NOMO-1 treated with dmso at 0.1 percent for 144 hours (cell line): Measurements from ENCODE around the gene ATOH1.

Source experiments
- DNase-seq: peaks from one replicate; lab custom pipeline; 2025; ENCODE audit not compliant: unreplicated experiment; lab: John Stamatoyannopoulos, UW

ATOH1 gene, protein sequence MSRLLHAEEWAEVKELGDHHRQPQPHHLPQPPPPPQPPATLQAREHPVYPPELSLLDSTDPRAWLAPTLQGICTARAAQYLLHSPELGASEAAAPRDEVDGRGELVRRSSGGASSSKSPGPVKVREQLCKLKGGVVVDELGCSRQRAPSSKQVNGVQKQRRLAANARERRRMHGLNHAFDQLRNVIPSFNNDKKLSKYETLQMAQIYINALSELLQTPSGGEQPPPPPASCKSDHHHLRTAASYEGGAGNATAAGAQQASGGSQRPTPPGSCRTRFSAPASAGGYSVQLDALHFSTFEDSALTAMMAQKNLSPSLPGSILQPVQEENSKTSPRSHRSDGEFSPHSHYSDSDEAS

DNA sequence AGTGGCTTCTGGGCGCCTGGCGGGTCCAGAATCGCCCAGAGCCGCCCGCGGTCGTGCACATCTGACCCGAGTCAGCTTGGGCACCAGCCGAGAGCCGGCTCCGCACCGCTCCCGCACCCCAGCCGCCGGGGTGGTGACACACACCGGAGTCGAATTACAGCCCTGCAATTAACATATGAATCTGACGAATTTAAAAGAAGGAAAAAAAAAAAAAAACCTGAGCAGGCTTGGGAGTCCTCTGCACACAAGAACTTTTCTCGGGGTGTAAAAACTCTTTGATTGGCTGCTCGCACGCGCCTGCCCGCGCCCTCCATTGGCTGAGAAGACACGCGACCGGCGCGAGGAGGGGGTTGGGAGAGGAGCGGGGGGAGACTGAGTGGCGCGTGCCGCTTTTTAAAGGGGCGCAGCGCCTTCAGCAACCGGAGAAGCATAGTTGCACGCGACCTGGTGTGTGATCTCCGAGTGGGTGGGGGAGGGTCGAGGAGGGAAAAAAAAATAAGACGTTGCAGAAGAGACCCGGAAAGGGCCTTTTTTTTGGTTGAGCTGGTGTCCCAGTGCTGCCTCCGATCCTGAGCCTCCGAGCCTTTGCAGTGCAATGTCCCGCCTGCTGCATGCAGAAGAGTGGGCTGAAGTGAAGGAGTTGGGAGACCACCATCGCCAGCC, at the start of gene ATOH1:
TSS of gene ATOH1 (plus strand) at position 422 of the 663 bp plus-strand sequence. CDS start at position 596, 174 bp downstream.
- no peak for DNase-seq

- DNase-seq: no peak
Measured at GRCh38 chr4:93779228-93779627, 49.3 kb upstream of the ATOH1 start.

GRCh38 chr4:93780080-93780479, 48.5 kb upstream of the ATOH1 start:
- no peak for DNase-seq

DNA sequence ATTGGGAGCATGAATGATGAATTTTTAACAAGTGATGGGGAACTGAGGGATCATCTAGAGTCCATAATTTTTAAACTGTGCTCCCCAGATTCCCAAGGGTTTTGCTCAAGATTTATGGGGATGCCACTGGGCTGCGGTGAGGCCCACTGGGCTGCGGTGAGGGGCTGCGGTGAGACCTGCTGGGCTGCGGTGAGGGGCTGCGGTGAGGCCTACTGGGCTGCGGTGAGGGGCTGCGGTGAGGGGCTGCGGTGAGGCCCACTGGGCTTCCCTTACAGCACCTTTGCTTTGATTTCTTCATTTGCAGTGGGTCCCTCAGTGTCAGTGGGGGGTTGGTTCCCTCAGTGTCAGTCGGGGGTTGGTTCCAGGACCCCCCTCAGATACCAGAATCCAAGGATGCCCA, 47.4 kb upstream of the ATOH1 start:
- DNase-seq: no peak

DNA sequence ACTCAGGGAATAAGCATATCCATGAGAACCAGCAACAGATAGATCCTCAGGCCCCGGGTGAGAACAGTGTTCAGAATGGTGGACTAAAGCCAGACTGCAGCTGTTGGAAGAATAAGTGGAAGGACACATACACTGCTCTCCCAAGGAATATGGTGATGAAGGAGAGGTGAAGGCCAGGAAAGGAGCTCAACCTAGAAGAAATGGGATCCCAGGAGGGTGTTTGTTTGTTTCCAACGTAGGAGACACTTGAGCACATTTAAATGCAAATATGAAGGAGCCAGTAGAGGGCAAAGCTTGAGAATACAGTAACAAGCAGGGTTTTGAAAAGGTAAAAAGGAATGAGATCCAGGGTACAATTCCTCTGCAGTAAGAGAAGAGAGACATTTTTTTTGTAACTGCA, 42.4 kb upstream of the ATOH1 start:
- DNase-seq: no peak

- DNase-seq: no peak
Measured at GRCh38 chr4:93788712-93789111, 39.8 kb upstream of the ATOH1 start.

- peak; percentile 28 for DNase-seq
Measured at GRCh38 chr4:93791570-93792195, 36.9 kb upstream of the ATOH1 start.

DNA sequence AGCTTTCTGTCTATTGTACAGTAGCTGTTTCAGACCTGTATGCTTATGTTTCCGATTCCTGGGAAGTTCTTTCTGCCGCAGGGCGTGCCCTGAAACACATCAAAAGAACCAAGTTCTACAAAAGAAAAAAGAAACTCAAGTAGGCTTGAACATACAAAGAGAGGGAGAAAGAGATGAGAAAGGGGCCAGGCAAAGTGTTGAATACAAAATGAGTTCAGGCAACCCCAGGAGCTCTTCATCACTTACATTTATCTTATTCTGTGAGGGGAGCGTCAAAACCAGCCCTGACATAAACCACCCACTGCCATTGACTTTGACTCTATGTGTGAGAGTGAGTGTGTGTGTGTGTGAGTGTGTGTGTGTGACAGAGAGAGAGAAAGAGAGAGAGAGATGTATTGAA, 26.5 kb upstream of the ATOH1 start:
- DNase-seq: no peak

DNA sequence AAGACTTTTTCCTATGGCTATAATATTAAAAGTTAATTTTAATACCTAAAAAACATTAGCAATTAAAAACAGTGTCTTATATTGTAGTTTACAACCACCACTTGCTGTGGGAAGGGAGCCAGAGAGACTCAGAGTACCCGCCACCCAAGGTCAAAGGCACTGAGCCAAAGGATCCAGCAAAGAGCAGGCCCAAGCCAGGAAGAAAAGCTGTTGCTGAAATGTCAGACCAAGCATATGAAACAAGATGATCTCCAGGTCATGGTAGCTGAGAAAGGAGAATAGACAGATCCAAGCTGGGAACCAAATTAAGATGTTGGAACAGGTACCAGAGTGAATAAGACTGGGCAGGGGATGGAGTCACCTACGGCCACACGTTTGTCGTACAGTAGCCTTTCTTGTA, 18.8 kb upstream of the ATOH1 start:
- no peak for DNase-seq

GRCh38 chr4:93810340-93810992, 18.1 kb upstream of the ATOH1 start:
- no peak for DNase-seq

DNA sequence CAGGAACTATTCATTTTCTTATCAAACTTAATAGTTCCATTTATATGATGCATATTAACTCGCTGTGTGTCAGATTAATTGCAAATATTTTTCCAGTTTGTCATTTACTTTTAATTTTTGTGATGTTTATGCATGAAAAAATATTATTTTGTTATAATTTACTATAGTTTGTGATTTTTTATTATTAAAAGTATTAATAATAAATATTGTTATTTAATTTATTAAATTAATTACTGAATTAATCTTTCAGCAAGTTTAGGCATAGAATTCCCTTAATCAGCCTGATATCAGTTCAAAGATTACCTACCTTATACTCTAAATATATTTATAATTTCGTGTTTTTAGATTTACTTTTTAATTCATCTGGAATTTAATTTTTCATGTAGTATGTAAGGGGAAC, 15.5 kb upstream of the ATOH1 start:
- DNase-seq: no peak

DNA sequence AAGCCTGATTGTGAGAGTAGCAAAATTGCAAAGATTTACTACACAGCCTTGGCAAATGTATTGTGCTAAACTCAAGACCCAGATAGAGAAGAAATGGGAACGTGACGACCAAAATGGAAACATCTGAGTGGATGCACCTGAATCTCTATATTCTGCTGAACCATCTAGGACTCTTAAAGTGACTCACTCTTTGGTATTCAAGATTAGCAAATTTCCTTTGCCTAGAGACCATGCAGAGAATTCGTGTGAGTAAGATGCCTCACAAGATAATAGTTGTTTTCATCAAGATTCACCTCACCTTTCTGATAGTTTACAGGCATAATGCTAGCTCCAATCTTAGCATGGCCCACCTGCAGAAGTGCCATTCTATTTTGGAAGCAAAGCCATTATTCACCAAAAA, 14.4 kb upstream of the ATOH1 start:
- no peak for DNase-seq

DNA sequence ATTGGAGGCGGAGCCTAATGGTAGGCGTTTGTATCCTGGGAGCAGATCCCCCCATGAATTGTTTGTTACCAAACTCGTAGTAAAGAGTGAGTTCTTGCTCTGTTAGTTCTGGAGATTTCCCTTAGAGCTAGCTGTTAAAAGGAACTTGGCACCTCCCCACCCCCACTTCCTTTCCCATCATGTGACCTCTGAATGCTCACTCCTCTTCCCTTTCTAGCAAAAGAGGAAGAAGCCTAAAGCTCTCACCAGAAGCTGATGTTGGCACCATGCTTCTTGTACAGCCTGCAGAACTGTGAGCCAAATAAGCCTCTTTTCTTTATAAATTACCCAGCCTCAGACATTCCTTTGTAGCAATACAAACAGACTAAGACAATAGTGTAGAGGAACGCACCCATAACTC, 13.8 kb upstream of the ATOH1 start:
- DNase-seq: peak; percentile 45

DNA sequence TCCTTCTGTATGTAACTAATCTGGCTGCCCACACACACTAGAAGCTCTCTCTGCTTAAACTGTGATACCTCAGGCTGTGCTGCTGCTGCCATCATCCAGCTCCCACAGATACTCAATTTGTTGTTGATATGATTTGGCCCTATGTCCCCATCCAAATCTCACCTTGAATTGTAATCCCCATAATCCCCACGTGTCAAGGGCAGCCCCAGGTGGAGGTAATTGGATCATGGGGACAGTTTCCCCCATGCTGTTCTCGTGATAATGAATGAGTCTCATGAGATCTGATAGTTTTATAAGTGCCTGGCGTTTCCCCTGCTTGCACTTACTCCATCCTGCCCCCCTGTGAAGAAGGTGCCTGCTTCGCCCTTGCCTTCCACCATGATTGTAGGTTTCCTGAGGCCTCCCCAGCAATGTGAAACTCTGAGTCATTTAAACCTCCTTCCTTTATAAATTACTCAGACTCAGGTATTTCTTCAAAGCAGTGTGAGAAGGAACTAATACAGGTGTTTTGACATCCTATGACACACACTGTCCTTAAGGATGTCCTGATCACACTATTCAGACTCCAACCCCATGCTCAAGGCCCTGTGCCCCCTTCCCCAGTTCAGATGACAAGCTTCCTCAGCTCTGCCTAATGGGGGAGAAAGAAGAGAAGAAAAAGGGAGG, 2.9 kb upstream of the ATOH1 start:
- DNase-seq: no peak

- DNase-seq: no peak
Measured at GRCh38 chr4:93827272-93827947, 1.1 kb upstream of the ATOH1 start.

GRCh38 chr4:93828995-93829819, 654 bp downstream of the ATOH1 start:
- no peak for DNase-seq

DNA sequence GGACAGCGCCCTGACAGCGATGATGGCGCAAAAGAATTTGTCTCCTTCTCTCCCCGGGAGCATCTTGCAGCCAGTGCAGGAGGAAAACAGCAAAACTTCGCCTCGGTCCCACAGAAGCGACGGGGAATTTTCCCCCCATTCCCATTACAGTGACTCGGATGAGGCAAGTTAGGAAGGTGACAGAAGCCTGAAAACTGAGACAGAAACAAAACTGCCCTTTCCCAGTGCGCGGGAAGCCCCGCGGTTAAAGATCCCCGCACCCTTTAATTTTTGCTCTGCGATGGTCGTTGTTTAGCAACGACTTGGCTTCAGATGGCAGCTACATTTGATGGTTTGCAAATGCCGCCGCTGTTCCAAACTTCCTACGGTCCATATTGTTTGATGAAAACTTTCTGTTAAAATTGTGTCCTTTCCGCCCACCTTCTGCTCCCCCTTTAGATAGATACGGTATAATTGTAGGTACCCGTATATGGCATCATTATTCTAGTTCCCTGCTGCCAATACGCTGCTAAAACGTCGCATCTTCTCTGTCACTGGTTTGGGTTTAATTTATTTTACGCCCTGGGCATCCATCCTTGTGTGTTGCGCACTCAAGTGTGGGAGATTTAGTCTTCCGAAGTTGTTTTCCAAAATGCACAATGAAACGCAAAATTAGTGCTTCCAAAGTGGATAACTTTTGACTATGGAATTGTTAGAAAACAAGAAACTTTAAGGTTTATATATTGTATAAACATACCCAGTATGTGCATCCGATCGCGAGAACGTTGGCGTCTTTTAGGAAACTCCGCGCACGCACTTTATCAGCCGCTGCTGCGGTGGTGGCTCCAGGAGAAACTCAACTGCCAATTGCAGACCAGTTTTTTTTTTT, 1.5 kb downstream of the ATOH1 start:
- DNase-seq: no peak

DNA sequence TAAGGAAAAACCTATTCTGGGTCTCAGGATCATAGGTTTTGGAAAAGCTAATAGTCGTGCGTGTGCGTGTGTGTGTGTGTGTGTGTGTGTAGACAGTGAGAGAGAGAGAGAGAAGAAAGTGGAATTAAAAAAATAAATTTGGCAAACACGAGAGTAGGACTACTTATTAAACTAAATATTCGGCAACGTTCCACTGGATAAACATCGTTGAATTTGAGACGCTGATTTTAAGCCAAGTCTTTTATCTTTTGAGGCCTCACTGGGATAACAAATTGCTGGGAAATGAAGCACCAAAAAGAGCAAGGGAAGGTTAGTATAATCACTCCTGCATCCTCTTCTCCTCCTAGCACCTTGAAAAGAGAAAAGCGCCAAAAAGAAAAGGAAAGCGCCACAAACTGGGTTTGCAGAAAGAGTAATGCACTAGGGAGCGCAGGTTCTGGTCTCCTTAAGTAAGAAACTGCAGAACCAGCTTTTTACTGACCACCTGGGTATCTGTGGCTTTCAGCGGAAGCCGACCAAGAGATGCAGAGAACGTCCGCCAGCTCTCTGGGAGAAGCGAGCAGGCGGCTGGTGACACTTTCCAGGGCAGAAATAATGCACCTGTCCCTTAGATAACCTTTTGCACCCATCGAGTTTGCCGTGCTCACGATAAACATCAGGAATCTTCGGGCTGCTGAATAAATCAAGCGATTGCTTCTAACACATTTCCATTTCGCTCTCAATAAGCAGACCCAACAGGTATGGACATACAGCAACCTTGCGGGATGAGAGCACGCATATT, 3.4 kb downstream of the ATOH1 start:
- no peak for DNase-seq
